ENCODE results near the gene KDM4C.

Gene KDM4C

DNA sequence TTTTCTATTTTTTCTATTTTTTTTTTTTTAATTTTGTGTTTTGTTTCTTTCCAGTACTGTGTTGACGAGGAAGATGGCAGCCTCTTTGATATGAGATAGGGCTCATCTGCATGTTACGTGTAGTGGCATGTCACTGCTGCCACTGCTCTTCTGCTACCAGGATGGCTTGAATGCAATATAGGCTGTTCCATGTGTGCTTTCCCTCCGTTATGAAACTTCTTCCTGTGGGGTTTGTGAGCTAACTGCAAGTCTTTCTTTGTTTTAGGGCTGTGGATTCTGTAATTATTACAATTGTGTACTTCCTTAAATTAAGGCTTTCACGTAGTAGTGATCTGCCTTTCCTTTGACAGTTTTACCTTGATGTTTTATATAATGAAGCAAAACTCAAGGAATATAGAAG is 184.6 kb downstream of the KDM4C start:
- ATAC-seq (ENCODE audit: insufficient read depth, low read depth), result no peak
- Histone ChIP-seq H3K4me2 (ENCODE audit: insufficient read depth, low read length) (no peak overlapping the region), H3K27me3 (ENCODE audit: insufficient read depth, low read length, poor library complexity) (no peaks in the 10 kb centered on the region), H3K79me2 (ENCODE audit: insufficient read depth, low read length) (no peaks in the 10 kb centered on the region), H4K20me1 (ENCODE audit: insufficient read depth, low read length) (no peaks in the 10 kb centered on the region), H3K36me3 (ENCODE audit: insufficient read depth, low read length) (no peaks in the 10 kb centered on the region), H3K9ac (ENCODE audit: low read depth, low read length) (no peak overlapping the region), H3K9me3 (ENCODE audit: insufficient read depth, low read length, severe bottlenecking) (no peaks in the 10 kb centered on the region), H3K4me3 (ENCODE audit: low read depth in 1 of 2, low read length in 2 of 2) (no peak overlapping the region), H2AFZ (ENCODE audit: low read depth, low read length) (no peak overlapping the region), H3K27ac (ENCODE audit: low read length) (no peak overlapping the region), H3K4me1 (ENCODE audit: insufficient read depth, low read length) (no peaks in the 10 kb centered on the region)
- DNase-seq, result no peak
- no peak for TF ChIP-seq EZH2 (IDR thresholded peaks at IDR 0.05; ENCODE audit: borderline replicate concordance, low read depth, low read length, severe bottlenecking)
- TF ChIP-seq, protein P1, sequence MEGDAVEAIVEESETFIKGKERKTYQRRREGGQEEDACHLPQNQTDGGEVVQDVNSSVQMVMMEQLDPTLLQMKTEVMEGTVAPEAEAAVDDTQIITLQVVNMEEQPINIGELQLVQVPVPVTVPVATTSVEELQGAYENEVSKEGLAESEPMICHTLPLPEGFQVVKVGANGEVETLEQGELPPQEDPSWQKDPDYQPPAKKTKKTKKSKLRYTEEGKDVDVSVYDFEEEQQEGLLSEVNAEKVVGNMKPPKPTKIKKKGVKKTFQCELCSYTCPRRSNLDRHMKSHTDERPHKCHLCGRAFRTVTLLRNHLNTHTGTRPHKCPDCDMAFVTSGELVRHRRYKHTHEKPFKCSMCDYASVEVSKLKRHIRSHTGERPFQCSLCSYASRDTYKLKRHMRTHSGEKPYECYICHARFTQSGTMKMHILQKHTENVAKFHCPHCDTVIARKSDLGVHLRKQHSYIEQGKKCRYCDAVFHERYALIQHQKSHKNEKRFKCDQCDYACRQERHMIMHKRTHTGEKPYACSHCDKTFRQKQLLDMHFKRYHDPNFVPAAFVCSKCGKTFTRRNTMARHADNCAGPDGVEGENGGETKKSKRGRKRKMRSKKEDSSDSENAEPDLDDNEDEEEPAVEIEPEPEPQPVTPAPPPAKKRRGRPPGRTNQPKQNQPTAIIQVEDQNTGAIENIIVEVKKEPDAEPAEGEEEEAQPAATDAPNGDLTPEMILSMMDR (IDR thresholded peaks at IDR 0.05; ENCODE audit: borderline replicate concordance, extremely low read depth, low read length, poor library complexity, severe bottlenecking), result no peak

GRCh38 chr9:6943293-6943692 is 185.5 kb downstream of the KDM4C start:
- H4K20me1 ChIP-seq (ENCODE audit: insufficient read depth, low read length), result no peaks in the 10 kb centered on the region
- H3K4me3 ChIP-seq (ENCODE audit: low read depth in 1 of 2, low read length in 2 of 2), result no peak overlapping the region
- no peak overlapping the region for H3K9ac ChIP-seq (ENCODE audit: low read depth, low read length)
- TF ChIP-seq, protein P1 (IDR thresholded peaks at IDR 0.05; ENCODE audit: borderline replicate concordance, extremely low read depth, low read length, poor library complexity, severe bottlenecking), result no peak
- no peak for TF ChIP-seq EZH2 (IDR thresholded peaks at IDR 0.05; ENCODE audit: borderline replicate concordance, low read depth, low read length, severe bottlenecking)
- H2AFZ ChIP-seq (ENCODE audit: low read depth, low read length), result no peak overlapping the region
- ATAC-seq (ENCODE audit: insufficient read depth, low read depth) (no peak), DNase-seq (no peak)
- no peaks in the 10 kb centered on the region for H3K27me3 ChIP-seq (ENCODE audit: insufficient read depth, low read length, poor library complexity)
- H3K4me1 ChIP-seq (ENCODE audit: insufficient read depth, low read length), result no peaks in the 10 kb centered on the region
- H3K4me2 ChIP-seq (ENCODE audit: insufficient read depth, low read length), result no peak overlapping the region
- no peaks in the 10 kb centered on the region for H3K79me2 ChIP-seq (ENCODE audit: insufficient read depth, low read length)
- H3K27ac ChIP-seq (ENCODE audit: low read length), result no peak overlapping the region
- no peaks in the 10 kb centered on the region for H3K36me3 ChIP-seq (ENCODE audit: insufficient read depth, low read length)
- no peaks in the 10 kb centered on the region for H3K9me3 ChIP-seq (ENCODE audit: insufficient read depth, low read length, severe bottlenecking)

DNA sequence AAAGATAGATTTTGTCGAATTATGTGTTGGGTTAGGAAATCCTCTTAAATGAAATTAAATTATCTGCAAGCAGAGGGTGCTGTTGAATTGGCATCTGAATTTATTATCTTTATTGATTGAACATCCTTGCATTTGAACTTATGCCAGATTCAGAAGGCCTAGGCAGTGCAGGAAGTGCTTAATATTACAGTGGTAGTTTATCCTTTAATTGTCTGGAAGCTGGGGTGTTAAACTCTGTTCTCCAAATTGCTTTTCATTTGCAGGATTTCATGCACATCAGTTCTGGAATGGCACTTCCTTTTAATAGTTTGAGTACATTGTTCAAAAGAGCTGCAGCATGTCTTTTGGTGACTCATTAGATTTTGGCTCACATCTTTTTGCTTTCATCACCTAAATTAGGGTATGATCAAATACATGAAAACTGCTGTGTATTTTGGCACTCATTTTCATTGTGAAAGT is 186.3 kb downstream of the KDM4C start:
- DNase-seq, result no peak
- Histone ChIP-seq H3K9me3 (ENCODE audit: insufficient read depth, low read length, severe bottlenecking) (no peaks in the 10 kb centered on the region), H3K27me3 (ENCODE audit: insufficient read depth, low read length, poor library complexity) (no peaks in the 10 kb centered on the region), H3K4me3 (ENCODE audit: low read depth in 1 of 2, low read length in 2 of 2) (no peak overlapping the region), H2AFZ (ENCODE audit: low read depth, low read length) (no peak overlapping the region), H4K20me1 (ENCODE audit: insufficient read depth, low read length) (no peaks in the 10 kb centered on the region), H3K4me2 (ENCODE audit: insufficient read depth, low read length) (no peak overlapping the region), H3K9ac (ENCODE audit: low read depth, low read length) (no peak overlapping the region), H3K36me3 (ENCODE audit: insufficient read depth, low read length) (no peaks in the 10 kb centered on the region), H3K27ac (ENCODE audit: low read length) (no peak overlapping the region), H3K79me2 (ENCODE audit: insufficient read depth, low read length) (no peaks in the 10 kb centered on the region), H3K4me1 (ENCODE audit: insufficient read depth, low read length) (no peaks in the 10 kb centered on the region)
- TF ChIP-seq, protein P1 (IDR thresholded peaks at IDR 0.05; ENCODE audit: borderline replicate concordance, extremely low read depth, low read length, poor library complexity, severe bottlenecking), result peak; percentile 21
- no peak for TF ChIP-seq EZH2 (IDR thresholded peaks at IDR 0.05; ENCODE audit: borderline replicate concordance, low read depth, low read length, severe bottlenecking)
- no peak for ATAC-seq (ENCODE audit: insufficient read depth, low read depth)

GRCh38 chr9:6944896-6945295 is 187.1 kb downstream of the KDM4C start:
- Histone ChIP-seq H2AFZ (ENCODE audit: low read depth, low read length) (no peak overlapping the region), H3K27me3 (ENCODE audit: insufficient read depth, low read length, poor library complexity) (no peaks in the 10 kb centered on the region), H4K20me1 (ENCODE audit: insufficient read depth, low read length) (no peaks in the 10 kb centered on the region), H3K27ac (ENCODE audit: low read length) (no peak overlapping the region), H3K9me3 (ENCODE audit: insufficient read depth, low read length, severe bottlenecking) (no peaks in the 10 kb centered on the region), H3K4me3 (ENCODE audit: low read depth in 1 of 2, low read length in 2 of 2) (no peak overlapping the region), H3K36me3 (ENCODE audit: insufficient read depth, low read length) (no peaks in the 10 kb centered on the region), H3K4me2 (ENCODE audit: insufficient read depth, low read length) (no peak overlapping the region), H3K9ac (ENCODE audit: low read depth, low read length) (no peak overlapping the region), H3K4me1 (ENCODE audit: insufficient read depth, low read length) (no peaks in the 10 kb centered on the region), H3K79me2 (ENCODE audit: insufficient read depth, low read length) (no peaks in the 10 kb centered on the region)
- no peak for TF ChIP-seq EZH2 (IDR thresholded peaks at IDR 0.05; ENCODE audit: borderline replicate concordance, low read depth, low read length, severe bottlenecking)
- TF ChIP-seq, protein P1 (IDR thresholded peaks at IDR 0.05; ENCODE audit: borderline replicate concordance, extremely low read depth, low read length, poor library complexity, severe bottlenecking), result no peak
- ATAC-seq (ENCODE audit: insufficient read depth, low read depth) (no peak), DNase-seq (no peak)

Data from DND-41 (cell line).